Upper lobe of left lung (tissue), 4 donors: ENCODE results near the gene AGR2.

ENCODE experiments used
- CTCF ChIP-seq, 6 experiments: fragments of 450-650 bp in 4 of 6; fragments of 200-600 bp in 2 of 6; sonication (generic) in 2 of 6; IDR thresholded peaks; one replicate each; pipeline ENCODE4 v1.5.1; 2016 to 2019; ENCODE audit warnings: antibody characterized with exemption in 6 of 6
- POLR2A ChIP-seq, 4 donors: fragments of 450-650 bp; IDR thresholded peaks; one replicate each; pipeline ENCODE4 v1.5.1; 2016 to 2017; ENCODE audit warnings: antibody characterized with exemption in 4 of 4, mild to moderate bottlenecking in 2 of 4

GRCh38 chr7:16774294-16774693 lies 30.5 kb downstream of the AGR2 start:
- TF ChIP-seq CTCF (IDR thresholded peaks at IDR 0.05) (no peak), POLR2A (IDR thresholded peaks at IDR 0.05) (no peak)
